ENCODE measurements around the gene FARP1. TPM values are rescaled to one million over a fixed set of nuclear protein-coding genes. Genes with fewer than 3 reads are reported as not detected.

FARP1 gene
- total and polyA plus RNA-seq, 10 of the 15 experiments (the other 5 are each of a cell fraction or from before 2014, with no cell fraction given): 0.17 to 6.9 (median 0.68) TPM

DNA sequence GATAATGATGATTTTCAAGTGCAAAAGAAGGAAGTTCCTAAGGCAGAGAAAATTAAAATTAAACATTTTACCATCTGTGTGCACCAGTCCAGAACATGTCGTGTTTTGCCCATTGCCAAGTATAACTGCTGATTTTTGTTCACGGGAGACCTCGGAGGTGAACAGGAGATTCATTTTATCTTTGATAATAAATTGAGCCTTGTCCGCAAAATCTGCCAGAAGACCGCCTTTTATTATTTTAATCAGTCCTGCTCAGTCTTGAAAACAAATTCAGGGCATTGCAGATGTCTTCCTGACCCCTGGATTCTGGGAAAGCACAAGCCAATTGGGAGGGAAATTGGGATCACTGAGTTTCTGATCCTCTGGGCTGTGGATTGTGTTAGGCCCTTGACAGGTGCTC, 268.1 kb downstream of the FARP1 start:
- in situ Hi-C loops (cut with MboI) (no loop called here), intact Hi-C loops (cut with micrococcal nuclease; ENCODE audit: unreplicated experiment) (no loop called here)
- FAIRE-seq: no peak
- ChIA-PET CTCF (interaction anchor here (0.6 kb wide), 1 partner anchor 186 kb away, joined by 3 read pairs; no protein-coding TSS in a partner anchor), RAD21 (ENCODE audit: unreplicated experiment) (no interaction called here), POLR2A (no interaction called here), SMC1A (ENCODE audit: uncharacterized antibody, unreplicated experiment) (no interaction called here)
- no TSS peak for BruUV-seq (replicated peaks)
- Histone ChIP-seq H3K4me1 (ENCODE audit: control insufficient read depth, insufficient read depth, low read length) (no peaks in the 10 kb centered on the region), H2AFZ (ENCODE audit: control insufficient read depth, low read depth, low read length) (no peak overlapping the region), H3K9me3 (replicated peaks; ENCODE audit: control insufficient read depth, insufficient read depth, low read length) (no peaks in the 10 kb centered on the region), H3K79me2 (ENCODE audit: control insufficient read depth, insufficient read depth, low read length) (no peaks in the 10 kb centered on the region), H3K4me2 (ENCODE audit: control insufficient read depth, insufficient read depth) (no peak overlapping the region), H3K27ac (ENCODE audit: control insufficient read depth, insufficient read depth) (no peak overlapping the region), H3K36me3 (ENCODE audit: control insufficient read depth in 2 of 2, insufficient read depth in 2 of 2, low read length in 1 of 2) (no peaks in the 10 kb centered on the region), H3K4me3 (no peak overlapping the region), H4K20me1 (ENCODE audit: control insufficient read depth, insufficient read depth) (no peaks in the 10 kb centered on the region), H3K9ac (ENCODE audit: control insufficient read depth, insufficient read depth, low read length) (no peak overlapping the region), H3K27me3 (replicated peaks in 1 of 2; ENCODE audit: control insufficient read depth in 2 of 2, insufficient read depth in 2 of 2, low read length in 1 of 2) (no peaks in the 10 kb centered on the region)
- DNase-seq (ENCODE audit: low read depth, low spot score): no peak
- no peak for ATAC-seq
- 38% methylated on average over 5 of the region's 5 CpGs for WGBS (ENCODE audit: insufficient coverage, insufficient replicate concordance, low lambda C conversion rate, missing lambda C conversion rate)
- TF ChIP-seq SUZ12 (IDR thresholded peaks at IDR 0.05; ENCODE audit: unreplicated experiment) (no peak), MEF2B (IDR thresholded peaks at IDR 0.05; ENCODE audit: partially characterized antibody, poor library complexity, severe bottlenecking) (no peak), FOS (IDR thresholded peaks at IDR 0.05; ENCODE audit: borderline replicate concordance, extremely low read depth, insufficient read length) (no peak), MTA3 (IDR thresholded peaks at IDR 0.05; ENCODE audit: borderline replicate concordance, low read length) (no peak), SMAD1 (IDR thresholded peaks at IDR 0.05; ENCODE audit: low read depth, partially characterized antibody) (no peak), PAX5 (IDR thresholded peaks at IDR 0.05; ENCODE audit: borderline replicate concordance, low read depth, low read length) (no peak), RB1 (IDR thresholded peaks at IDR 0.05; ENCODE audit: borderline replicate concordance) (no peak), LARP7 (IDR thresholded peaks at IDR 0.05) (no peak), ZNF217 (IDR thresholded peaks at IDR 0.05) (no peak)
- TF ChIP-seq, protein P1, sequence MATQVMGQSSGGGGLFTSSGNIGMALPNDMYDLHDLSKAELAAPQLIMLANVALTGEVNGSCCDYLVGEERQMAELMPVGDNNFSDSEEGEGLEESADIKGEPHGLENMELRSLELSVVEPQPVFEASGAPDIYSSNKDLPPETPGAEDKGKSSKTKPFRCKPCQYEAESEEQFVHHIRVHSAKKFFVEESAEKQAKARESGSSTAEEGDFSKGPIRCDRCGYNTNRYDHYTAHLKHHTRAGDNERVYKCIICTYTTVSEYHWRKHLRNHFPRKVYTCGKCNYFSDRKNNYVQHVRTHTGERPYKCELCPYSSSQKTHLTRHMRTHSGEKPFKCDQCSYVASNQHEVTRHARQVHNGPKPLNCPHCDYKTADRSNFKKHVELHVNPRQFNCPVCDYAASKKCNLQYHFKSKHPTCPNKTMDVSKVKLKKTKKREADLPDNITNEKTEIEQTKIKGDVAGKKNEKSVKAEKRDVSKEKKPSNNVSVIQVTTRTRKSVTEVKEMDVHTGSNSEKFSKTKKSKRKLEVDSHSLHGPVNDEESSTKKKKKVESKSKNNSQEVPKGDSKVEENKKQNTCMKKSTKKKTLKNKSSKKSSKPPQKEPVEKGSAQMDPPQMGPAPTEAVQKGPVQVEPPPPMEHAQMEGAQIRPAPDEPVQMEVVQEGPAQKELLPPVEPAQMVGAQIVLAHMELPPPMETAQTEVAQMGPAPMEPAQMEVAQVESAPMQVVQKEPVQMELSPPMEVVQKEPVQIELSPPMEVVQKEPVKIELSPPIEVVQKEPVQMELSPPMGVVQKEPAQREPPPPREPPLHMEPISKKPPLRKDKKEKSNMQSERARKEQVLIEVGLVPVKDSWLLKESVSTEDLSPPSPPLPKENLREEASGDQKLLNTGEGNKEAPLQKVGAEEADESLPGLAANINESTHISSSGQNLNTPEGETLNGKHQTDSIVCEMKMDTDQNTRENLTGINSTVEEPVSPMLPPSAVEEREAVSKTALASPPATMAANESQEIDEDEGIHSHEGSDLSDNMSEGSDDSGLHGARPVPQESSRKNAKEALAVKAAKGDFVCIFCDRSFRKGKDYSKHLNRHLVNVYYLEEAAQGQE (IDR thresholded peaks at IDR 0.05; ENCODE audit: low read depth, low read length): no peak
- TF ChIP-seq, protein P2, sequence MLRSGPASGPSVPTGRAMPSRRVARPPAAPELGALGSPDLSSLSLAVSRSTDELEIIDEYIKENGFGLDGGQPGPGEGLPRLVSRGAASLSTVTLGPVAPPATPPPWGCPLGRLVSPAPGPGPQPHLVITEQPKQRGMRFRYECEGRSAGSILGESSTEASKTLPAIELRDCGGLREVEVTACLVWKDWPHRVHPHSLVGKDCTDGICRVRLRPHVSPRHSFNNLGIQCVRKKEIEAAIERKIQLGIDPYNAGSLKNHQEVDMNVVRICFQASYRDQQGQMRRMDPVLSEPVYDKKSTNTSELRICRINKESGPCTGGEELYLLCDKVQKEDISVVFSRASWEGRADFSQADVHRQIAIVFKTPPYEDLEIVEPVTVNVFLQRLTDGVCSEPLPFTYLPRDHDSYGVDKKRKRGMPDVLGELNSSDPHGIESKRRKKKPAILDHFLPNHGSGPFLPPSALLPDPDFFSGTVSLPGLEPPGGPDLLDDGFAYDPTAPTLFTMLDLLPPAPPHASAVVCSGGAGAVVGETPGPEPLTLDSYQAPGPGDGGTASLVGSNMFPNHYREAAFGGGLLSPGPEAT (IDR thresholded peaks at IDR 0.05; ENCODE audit: low read depth): no peak
- TF ChIP-seq, protein P3, sequence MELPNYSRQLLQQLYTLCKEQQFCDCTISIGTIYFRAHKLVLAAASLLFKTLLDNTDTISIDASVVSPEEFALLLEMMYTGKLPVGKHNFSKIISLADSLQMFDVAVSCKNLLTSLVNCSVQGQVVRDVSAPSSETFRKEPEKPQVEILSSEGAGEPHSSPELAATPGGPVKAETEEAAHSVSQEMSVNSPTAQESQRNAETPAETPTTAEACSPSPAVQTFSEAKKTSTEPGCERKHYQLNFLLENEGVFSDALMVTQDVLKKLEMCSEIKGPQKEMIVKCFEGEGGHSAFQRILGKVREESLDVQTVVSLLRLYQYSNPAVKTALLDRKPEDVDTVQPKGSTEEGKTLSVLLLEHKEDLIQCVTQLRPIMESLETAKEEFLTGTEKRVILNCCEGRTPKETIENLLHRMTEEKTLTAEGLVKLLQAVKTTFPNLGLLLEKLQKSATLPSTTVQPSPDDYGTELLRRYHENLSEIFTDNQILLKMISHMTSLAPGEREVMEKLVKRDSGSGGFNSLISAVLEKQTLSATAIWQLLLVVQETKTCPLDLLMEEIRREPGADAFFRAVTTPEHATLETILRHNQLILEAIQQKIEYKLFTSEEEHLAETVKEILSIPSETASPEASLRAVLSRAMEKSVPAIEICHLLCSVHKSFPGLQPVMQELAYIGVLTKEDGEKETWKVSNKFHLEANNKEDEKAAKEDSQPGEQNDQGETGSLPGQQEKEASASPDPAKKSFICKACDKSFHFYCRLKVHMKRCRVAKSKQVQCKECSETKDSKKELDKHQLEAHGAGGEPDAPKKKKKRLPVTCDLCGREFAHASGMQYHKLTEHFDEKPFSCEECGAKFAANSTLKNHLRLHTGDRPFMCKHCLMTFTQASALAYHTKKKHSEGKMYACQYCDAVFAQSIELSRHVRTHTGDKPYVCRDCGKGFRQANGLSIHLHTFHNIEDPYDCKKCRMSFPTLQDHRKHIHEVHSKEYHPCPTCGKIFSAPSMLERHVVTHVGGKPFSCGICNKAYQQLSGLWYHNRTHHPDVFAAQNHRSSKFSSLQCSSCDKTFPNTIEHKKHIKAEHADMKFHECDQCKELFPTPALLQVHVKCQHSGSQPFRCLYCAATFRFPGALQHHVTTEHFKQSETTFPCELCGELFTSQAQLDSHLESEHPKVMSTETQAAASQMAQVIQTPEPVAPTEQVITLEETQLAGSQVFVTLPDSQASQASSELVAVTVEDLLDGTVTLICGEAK (IDR thresholded peaks at IDR 0.05; ENCODE audit: borderline replicate concordance): no peak
- TF ChIP-seq, protein P4, sequence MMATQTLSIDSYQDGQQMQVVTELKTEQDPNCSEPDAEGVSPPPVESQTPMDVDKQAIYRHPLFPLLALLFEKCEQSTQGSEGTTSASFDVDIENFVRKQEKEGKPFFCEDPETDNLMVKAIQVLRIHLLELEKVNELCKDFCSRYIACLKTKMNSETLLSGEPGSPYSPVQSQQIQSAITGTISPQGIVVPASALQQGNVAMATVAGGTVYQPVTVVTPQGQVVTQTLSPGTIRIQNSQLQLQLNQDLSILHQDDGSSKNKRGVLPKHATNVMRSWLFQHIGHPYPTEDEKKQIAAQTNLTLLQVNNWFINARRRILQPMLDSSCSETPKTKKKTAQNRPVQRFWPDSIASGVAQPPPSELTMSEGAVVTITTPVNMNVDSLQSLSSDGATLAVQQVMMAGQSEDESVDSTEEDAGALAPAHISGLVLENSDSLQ (IDR thresholded peaks at IDR 0.05): no peak
